Hindlimb muscle (tissue), 1 donor: ENCODE results near the gene MALT1. TPM values are rescaled to one million over a fixed set of nuclear protein-coding genes. Genes with fewer than 3 reads are reported as not detected.
"Not testable (repeated sequence)": the region's sequence is repeated elsewhere in the genome, so short reads cannot be mapped to it uniquely, and the experiment has no call there.

Experiments used
- DNase-seq: peaks from one replicate; pipeline ENCODE4 v3.0.0-alpha.2; 2013
- polyA plus RNA-seq: library from polyadenylated mRNA; unstranded; fragments of 120-200 nt; gene quantifications from one replicate; pipeline ENCODE4 v1.2.1, GENCODE V29; 2013; ENCODE audit not compliant: insufficient read length

MALT1 gene
- polyA plus RNA-seq, 1 donor, result 13.5 TPM

DNA sequence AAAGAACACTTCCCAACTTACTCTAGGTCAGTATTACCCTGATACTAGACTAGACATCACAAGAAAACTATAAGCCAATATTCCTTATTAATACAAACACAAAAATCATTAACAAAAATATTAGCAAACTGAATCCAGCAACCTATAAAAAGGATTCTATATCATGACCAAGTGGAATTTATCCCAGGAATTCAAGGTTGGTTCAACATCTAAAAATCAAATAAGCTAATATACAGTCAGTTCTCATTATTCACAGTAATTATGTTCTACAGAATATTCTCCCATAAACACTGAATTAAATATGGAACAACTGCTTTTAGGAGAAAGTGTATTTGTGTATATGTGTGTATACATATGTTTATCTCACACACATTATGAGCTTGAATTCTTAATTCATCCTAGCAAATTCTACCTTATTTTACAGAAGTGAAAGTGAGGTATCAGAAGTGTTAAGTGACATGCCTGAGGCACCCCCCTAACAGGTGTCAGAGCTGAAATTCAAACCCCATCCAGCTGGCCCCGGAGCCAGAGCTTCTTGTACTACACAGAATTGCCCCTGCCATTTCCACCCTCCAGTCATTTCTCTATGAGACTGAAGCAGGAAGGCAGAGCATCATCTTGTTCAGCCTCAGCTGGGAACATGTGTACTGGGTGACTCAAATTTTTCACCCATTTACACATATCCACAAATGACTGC is 77.8 kb downstream of the MALT1 start:
- DNase-seq, result no peak

GRCh38 chr18:58753976-58754375 is 82.7 kb downstream of the MALT1 start:
- no peak for DNase-seq

DNA sequence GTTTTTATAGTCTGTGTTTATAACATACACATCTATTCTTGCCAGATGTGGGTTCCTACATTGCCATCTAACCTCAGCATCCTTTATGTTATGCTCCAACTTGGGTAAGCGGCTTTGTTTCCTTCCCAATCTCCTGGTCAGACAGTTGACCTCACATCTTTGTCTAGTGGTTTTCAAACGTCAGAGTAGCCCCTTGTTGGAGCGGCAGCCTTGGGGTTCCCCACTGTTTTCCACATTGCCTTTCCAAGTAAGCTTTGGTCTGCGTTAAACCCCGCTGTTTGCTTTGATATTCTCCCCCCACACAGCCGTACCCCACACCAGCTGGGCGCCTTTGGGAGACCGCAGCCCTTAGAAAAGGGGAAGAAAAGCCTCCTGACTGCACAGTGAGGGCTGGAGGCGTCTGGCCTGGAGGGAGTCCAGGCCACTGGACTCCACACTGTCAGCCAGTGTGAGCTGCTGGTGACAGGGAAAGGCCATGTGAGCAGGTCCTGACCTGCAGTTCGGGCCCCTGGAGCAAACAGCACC is 83.3 kb downstream of the MALT1 start:
- DNase-seq, result peak; percentile 42

DNA sequence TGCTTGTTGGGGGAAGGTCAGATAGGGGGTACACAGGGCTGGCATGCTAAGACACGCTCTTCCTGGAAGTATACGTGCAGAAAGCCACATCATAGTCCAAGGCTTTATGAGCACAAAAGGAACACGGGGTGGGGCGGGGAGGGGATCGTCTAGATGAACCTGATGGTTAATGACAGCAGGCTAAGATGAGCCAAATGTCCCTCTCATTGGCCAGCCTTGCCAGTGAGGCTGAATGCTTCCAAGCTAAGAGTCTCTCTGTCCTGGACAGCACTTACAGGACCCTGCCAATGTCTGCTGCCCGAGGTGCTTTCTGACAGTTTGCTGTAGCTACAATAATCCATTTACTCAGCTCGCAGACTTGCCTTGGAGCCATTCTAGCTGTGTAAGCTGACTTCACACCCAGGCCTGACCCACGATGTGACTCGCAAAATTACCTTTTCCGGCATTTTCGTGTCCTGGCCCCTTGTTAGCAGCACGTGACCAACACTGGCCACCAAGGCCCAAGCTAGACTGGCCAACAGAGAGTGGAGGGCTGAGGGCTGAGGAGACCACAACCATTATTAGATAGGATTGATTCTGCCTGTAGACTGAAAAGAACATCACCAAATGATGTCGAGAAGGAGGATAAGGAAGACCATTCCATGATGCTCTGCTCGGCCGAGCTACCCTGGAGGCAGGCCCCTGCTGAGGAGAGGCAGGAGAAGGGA is 84.2 kb downstream of the MALT1 start:
- no peak for DNase-seq

- no peak for DNase-seq
Measured at GRCh38 chr18:58756148-58756547, 84.9 kb downstream of the MALT1 start.

DNA sequence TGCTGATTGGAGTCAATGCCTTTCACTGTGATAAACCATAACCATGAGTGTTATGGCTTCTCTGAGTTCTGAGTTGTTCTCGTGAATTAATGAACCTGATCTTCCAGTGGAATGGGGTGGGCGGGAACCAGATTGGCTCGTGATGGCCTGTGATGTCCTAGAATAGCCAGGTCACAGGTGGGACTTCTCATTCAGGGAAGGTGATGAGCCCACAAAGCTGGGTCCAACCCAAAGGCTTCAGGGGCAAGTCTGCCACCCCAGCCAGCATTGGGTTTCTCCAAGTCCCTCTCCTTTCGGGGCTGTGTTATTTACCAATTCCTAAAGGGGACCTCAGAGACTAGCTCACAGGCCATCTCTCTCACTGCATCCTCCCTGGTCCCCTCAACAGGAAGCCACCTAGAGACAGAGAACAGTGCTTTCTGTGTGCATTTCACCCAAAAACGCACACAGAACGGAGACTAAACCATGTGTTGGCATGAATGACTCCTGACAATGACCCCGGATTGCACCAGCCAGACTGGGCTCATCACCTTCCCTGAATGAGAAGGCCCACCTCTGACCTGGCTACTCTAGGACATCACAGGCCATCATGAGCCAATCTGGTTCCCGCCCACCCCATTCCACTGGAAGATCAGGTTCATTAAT is 85.5 kb downstream of the MALT1 start:
- DNase-seq, result no peak

- DNase-seq, result not testable (repeated sequence)
Measured at GRCh38 chr18:58757351-58757750, 86.1 kb downstream of the MALT1 start.

- DNase-seq, result no peak
Measured at GRCh38 chr18:58758046-58758445, 86.8 kb downstream of the MALT1 start.

DNA sequence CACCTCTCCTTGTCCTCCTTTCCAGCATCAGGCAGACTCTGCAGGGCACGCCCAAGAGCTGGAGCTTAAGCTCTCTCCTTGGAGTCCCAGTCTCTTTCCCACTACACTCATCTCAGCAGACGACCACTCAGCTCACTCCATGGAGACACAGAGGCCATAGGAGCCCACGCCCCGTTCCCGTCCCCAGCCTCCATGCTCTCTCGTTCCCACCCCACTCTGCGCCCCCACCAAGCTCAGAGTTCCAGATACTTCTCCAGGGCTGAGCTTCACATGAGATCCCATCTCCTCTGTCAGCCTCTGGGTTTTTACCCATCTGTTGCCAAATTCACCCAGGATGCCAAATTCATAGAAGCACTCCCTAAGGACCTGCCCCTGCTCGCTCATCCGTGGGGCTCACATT is 87.3 kb downstream of the MALT1 start:
- DNase-seq, result no peak

GRCh38 chr18:58761241-58761969 is 90.1 kb downstream of the MALT1 start:
- DNase-seq, result no peak

- no peak for DNase-seq
Measured at GRCh38 chr18:58761970-58762780, 90.9 kb downstream of the MALT1 start.

DNA sequence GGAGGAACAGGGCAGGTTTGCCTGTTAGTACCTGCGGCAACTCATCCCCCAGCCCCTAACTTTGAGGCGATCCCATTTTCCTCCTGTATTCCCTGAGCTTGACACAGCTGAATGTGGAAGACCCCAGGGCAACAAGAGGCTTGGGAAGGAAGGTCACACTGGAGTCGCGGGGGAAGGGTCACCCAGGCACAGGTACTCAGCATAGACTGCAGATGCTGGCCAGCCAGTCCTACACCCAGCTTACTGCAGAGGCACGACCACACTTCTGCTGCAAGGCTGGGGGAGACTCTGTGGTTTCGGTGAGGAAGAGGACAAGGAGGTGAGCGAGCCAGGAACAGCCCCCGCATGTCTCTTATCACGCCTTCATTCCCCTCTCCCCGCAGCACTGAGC is 91.5 kb downstream of the MALT1 start:
- no peak for DNase-seq

- no peak for DNase-seq
Measured at GRCh38 chr18:58766164-58766563, 94.9 kb downstream of the MALT1 start.

DNA sequence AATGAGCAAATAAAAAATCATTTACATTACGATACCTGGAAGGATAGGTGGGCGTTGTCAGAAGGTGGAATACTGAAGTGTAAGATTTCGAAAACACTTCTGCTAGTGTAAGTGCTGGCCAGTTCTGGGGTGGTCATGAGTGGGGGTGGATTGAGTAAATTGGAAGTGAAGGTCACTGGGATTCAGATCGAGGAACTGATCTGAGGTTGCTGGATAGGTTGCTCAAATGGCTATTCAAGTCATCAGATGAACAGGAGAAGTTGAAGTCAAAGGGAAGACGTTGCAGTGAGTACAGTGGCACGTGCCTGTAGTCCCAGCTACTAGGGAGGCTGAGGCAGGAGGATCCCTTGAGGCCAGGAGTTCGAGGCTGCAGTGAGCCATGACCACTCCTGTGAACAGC is 95.7 kb downstream of the MALT1 start:
- no peak for DNase-seq

GRCh38 chr18:58768293-58768974 is 97.2 kb downstream of the MALT1 start:
- peak; percentile 71 for DNase-seq

- DNase-seq, result no peak
Measured at GRCh38 chr18:58769321-58769720, 98.1 kb downstream of the MALT1 start.

DNA sequence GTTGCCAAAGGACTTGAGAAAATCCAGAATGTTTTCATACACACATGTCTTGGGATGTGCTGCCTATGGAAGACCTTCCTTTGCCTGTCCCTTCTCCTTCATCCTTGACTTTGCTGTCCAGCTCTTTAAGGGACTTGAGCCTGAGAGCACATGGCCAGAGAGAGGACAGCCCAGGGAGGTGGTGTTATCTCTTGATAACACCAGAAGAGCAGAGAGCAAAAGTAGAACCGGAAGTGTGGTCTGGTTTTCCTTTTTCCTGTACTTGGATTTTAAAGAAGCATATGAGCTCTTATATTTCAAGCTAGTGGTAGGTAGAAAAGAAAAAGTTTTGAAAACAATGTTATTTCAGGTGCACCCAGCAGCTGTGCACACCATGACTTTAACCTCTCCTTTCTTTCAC is 99.3 kb downstream of the MALT1 start:
- no peak for DNase-seq

DNA sequence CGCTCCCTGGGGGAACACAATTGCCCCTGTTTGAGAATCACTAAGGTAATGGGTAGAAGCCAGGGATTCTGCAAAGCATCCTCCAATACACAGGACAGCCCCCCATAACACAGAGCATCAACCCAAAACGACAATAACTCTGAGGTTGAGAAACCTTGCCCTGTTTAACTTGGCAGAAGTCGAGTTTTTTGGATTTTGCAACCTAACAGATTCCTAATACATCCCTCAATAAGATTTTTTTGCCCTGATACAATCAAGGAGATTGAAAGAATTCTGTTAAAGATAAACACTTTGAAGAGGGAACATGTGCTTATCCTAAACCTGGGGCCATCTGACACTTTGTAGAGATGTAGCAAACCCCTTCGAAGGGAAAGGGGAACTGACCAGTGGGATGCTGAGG is 100.9 kb downstream of the MALT1 start:
- no peak for DNase-seq

DNA sequence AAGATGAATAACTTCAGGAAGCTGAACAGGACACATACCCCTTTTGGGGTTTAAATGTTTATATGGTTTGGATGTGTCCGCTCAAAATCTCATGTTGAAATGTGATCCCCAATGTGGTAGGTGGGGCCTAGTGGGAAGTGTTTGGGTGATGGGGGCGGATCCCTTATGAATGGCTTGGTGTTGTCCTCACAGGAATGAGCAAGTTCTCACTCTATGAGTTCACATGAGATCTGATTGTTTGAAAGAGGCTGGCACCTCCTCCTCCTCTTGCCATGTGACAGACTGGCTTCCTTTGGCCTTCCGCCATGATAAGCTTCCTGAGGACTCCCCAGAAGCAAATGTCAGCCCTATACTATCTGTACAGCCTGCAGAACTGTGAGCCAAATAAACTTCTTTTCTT is 104.8 kb downstream of the MALT1 start:
- DNase-seq, result no peak

GRCh38 chr18:58776541-58776940 is 105.3 kb downstream of the MALT1 start:
- DNase-seq, result not testable (repeated sequence)

GRCh38 chr18:58777471-58777870 is 106.2 kb downstream of the MALT1 start:
- no peak for DNase-seq
